Measurements from ENCODE around the gene SH2D6.

The SH2D6 gene

GRCh38 chr2:85398426-85399182 lies 19.9 kb upstream of the SH2D6 start:
- no peak overlapping the region for H3K27ac ChIP-seq (ENCODE audit: low read depth, low read length, severe bottlenecking)
- H3K4me1 ChIP-seq (ENCODE audit: control insufficient read depth, insufficient read depth, low read length, poor library complexity, severe bottlenecking): no peaks in the 10 kb centered on the region
- 90 to 92% methylated on average over 8 of the region's 8 CpGs for WGBS, 2 experiments (ENCODE audit: insufficient coverage in 2 of 2)
- peaks cover 52% of the 10 kb centered on the region for H3K36me3 ChIP-seq (ENCODE audit: control insufficient read depth, insufficient read depth, low read length)
- no peak overlapping the region for H3K4me3 ChIP-seq (ENCODE audit: extremely low read depth, insufficient read depth, low read length, poor library complexity, severe bottlenecking)
- H3K9me3 ChIP-seq (ENCODE audit: control insufficient read depth, low read length): no peaks in the 10 kb centered on the region

GRCh38 chr2:85399183-85399455 lies 19.4 kb upstream of the SH2D6 start:
- Histone ChIP-seq H3K27ac (ENCODE audit: low read depth, low read length, severe bottlenecking) (no peak overlapping the region), H3K36me3 (ENCODE audit: control insufficient read depth, insufficient read depth, low read length) (peaks cover 51% of the 10 kb centered on the region), H3K9me3 (ENCODE audit: control insufficient read depth, low read length) (no peaks in the 10 kb centered on the region), H3K4me1 (ENCODE audit: control insufficient read depth, insufficient read depth, low read length, poor library complexity, severe bottlenecking) (no peaks in the 10 kb centered on the region), H3K4me3 (ENCODE audit: extremely low read depth, insufficient read depth, low read length, poor library complexity, severe bottlenecking) (no peak overlapping the region)
- WGBS, 2 experiments (ENCODE audit: insufficient coverage in 2 of 2): 99 to 100% methylated on average over 7 of the region's 8 CpGs

- no peak overlapping the region for H3K27ac ChIP-seq (ENCODE audit: low read depth, low read length, severe bottlenecking)
- no peaks in the 10 kb centered on the region for H3K4me1 ChIP-seq (ENCODE audit: control insufficient read depth, insufficient read depth, low read length, poor library complexity, severe bottlenecking)
- H3K36me3 ChIP-seq (ENCODE audit: control insufficient read depth, insufficient read depth, low read length): peaks cover 43% of the 10 kb centered on the region
- no peaks in the 10 kb centered on the region for H3K9me3 ChIP-seq (ENCODE audit: control insufficient read depth, low read length)
- H3K4me3 ChIP-seq (ENCODE audit: extremely low read depth, insufficient read depth, low read length, poor library complexity, severe bottlenecking): no peak overlapping the region
- 78 to 98% methylated on average over 5 of the region's 8 CpGs for WGBS, 2 experiments (ENCODE audit: insufficient coverage in 2 of 2)
These were observed 18.5 kb upstream of the SH2D6 start for GRCh38 chr2:85400023-85400422.

- Histone ChIP-seq H3K27ac (ENCODE audit: low read depth, low read length, severe bottlenecking) (no peak overlapping the region), H3K4me1 (ENCODE audit: control insufficient read depth, insufficient read depth, low read length, poor library complexity, severe bottlenecking) (no peaks in the 10 kb centered on the region), H3K9me3 (ENCODE audit: control insufficient read depth, low read length) (no peaks in the 10 kb centered on the region), H3K36me3 (ENCODE audit: control insufficient read depth, insufficient read depth, low read length) (peaks cover 38% of the 10 kb centered on the region), H3K4me3 (ENCODE audit: extremely low read depth, insufficient read depth, low read length, poor library complexity, severe bottlenecking) (no peak overlapping the region)
- WGBS, 2 experiments (ENCODE audit: insufficient coverage in 2 of 2): 91 to 96% methylated on average over 12 to 13 of the region's 14 CpGs
These were observed 17.7 kb upstream of the SH2D6 start for GRCh38 chr2:85400541-85401463.

- 93 to 100% methylated on average over 7 of the region's 7 CpGs for WGBS, 2 experiments (ENCODE audit: insufficient coverage in 2 of 2)
- Histone ChIP-seq H3K4me3 (ENCODE audit: extremely low read depth, insufficient read depth, low read length, poor library complexity, severe bottlenecking) (no peak overlapping the region), H3K36me3 (ENCODE audit: control insufficient read depth, insufficient read depth, low read length) (peaks cover 38% of the 10 kb centered on the region), H3K9me3 (ENCODE audit: control insufficient read depth, low read length) (no peaks in the 10 kb centered on the region), H3K27ac (ENCODE audit: low read depth, low read length, severe bottlenecking) (no peak overlapping the region), H3K4me1 (ENCODE audit: control insufficient read depth, insufficient read depth, low read length, poor library complexity, severe bottlenecking) (no peaks in the 10 kb centered on the region)
These were observed 17.1 kb upstream of the SH2D6 start for GRCh38 chr2:85401464-85401805.

- WGBS, 2 experiments (ENCODE audit: insufficient coverage in 2 of 2): 94 to 99% methylated on average over 7 of the region's 8 CpGs
These were observed 16.7 kb upstream of the SH2D6 start for GRCh38 chr2:85401844-85402243.

GRCh38 chr2:85405201-85406059 lies 13.1 kb upstream of the SH2D6 start:
- Histone ChIP-seq H3K4me1 (ENCODE audit: control insufficient read depth, insufficient read depth, low read length, poor library complexity, severe bottlenecking) (peaks cover 2% of the 10 kb centered on the region), H3K9me3 (ENCODE audit: control insufficient read depth, low read length) (no peaks in the 10 kb centered on the region), H3K27ac (ENCODE audit: low read depth, low read length, severe bottlenecking) (no peak overlapping the region), H3K4me3 (ENCODE audit: extremely low read depth, insufficient read depth, low read length, poor library complexity, severe bottlenecking) (no peak overlapping the region), H3K36me3 (ENCODE audit: control insufficient read depth, insufficient read depth, low read length) (peaks cover 9% of the 10 kb centered on the region)
- 76 to 80% methylated on average over 11 of the region's 15 CpGs for WGBS, 2 experiments (ENCODE audit: insufficient coverage in 2 of 2)

More at GRCh38 chr2:85401844-85402243, 16.7 kb upstream of the SH2D6 start:
- Histone ChIP-seq H3K4me1 (ENCODE audit: control insufficient read depth, insufficient read depth, low read length, poor library complexity, severe bottlenecking) (no peaks in the 10 kb centered on the region), H3K9me3 (ENCODE audit: control insufficient read depth, low read length) (no peaks in the 10 kb centered on the region), H3K4me3 (ENCODE audit: extremely low read depth, insufficient read depth, low read length, poor library complexity, severe bottlenecking) (no peak overlapping the region), H3K36me3 (ENCODE audit: control insufficient read depth, insufficient read depth, low read length) (peaks cover 35% of the 10 kb centered on the region), H3K27ac (ENCODE audit: low read depth, low read length, severe bottlenecking) (no peak overlapping the region)

GRCh38 chr2:85409845-85410583 lies 8.5 kb upstream of the SH2D6 start, which contains the start of gene CAPG:
TSS of gene CAPG (minus strand) at chr2:85410366. CDS start at chr2:85402145, 8,221 bp downstream.
- Histone ChIP-seq H3K4me1 (ENCODE audit: control insufficient read depth, insufficient read depth, low read length, poor library complexity, severe bottlenecking) (peaks cover 8% of the 10 kb centered on the region), H3K4me3 (ENCODE audit: extremely low read depth, insufficient read depth, low read length, poor library complexity, severe bottlenecking) (no peak within 1 kb of the TSS), H3K36me3 (ENCODE audit: control insufficient read depth, insufficient read depth, low read length) (no peaks in the 10 kb centered on the region), H3K9me3 (ENCODE audit: control insufficient read depth, low read length) (no peaks in the 10 kb centered on the region), H3K27ac (ENCODE audit: low read depth, low read length, severe bottlenecking) (no peak within 1 kb of the TSS)
- WGBS, 2 experiments (ENCODE audit: insufficient coverage in 2 of 2): 72 to 77% methylated on average over 9 to 10 of the region's 12 CpGs

- WGBS, 2 experiments (ENCODE audit: insufficient coverage in 2 of 2): 88 to 92% methylated on average over 11 to 12 of the region's 13 CpGs
- Histone ChIP-seq H3K4me3 (ENCODE audit: extremely low read depth, insufficient read depth, low read length, poor library complexity, severe bottlenecking) (no peak overlapping the region), H3K4me1 (ENCODE audit: control insufficient read depth, insufficient read depth, low read length, poor library complexity, severe bottlenecking) (peaks cover 8% of the 10 kb centered on the region), H3K9me3 (ENCODE audit: control insufficient read depth, low read length) (no peaks in the 10 kb centered on the region), H3K36me3 (ENCODE audit: control insufficient read depth, insufficient read depth, low read length) (no peaks in the 10 kb centered on the region), H3K27ac (ENCODE audit: low read depth, low read length, severe bottlenecking) (no peak overlapping the region)
These were observed 7.7 kb upstream of the SH2D6 start for GRCh38 chr2:85410584-85411404.

Data from mesodermal cell (in vitro differentiated cells).